Endothelial cell (in vitro differentiated cells): ENCODE measurements around the gene C22orf31. TPM values are rescaled to one million over a fixed set of nuclear protein-coding genes. Genes with fewer than 3 reads are reported as not detected.
"Not testable (repeated sequence)": the region's sequence is repeated elsewhere in the genome, so short reads cannot be mapped to it uniquely, and the experiment has no call there.

ENCODE experiments used
- DNase-seq: peaks from one replicate; pipeline ENCODE4 v3.0.0; 2021; ENCODE audit warnings: low spot score
- H3K27ac Mint-ChIP-seq: one replicate; pipeline ENCODE4 v1.8.0; 2021; ENCODE audit warnings: mixed read lengths, inconsistent platforms; ENCODE audit not compliant: unreplicated experiment
- H3K27me3 Mint-ChIP-seq: one replicate; pipeline ENCODE4 v1.8.0; 2021; ENCODE audit warnings: mild to moderate bottlenecking, moderate library complexity, mixed read lengths, inconsistent platforms; ENCODE audit not compliant: unreplicated experiment
- H3K36me3 Mint-ChIP-seq: one replicate; pipeline ENCODE4 v1.8.0; 2021; ENCODE audit warnings: mild to moderate bottlenecking, low read depth, mixed read lengths, inconsistent platforms; ENCODE audit not compliant: unreplicated experiment
- H3K4me1 Mint-ChIP-seq: one replicate; pipeline ENCODE4 v1.8.0; 2021; ENCODE audit warnings: mild to moderate bottlenecking, mixed read lengths, inconsistent platforms; ENCODE audit not compliant: unreplicated experiment
- H3K4me3 Mint-ChIP-seq: one replicate; pipeline ENCODE4 v1.8.0; 2021; ENCODE audit warnings: mild to moderate bottlenecking, mixed read lengths, inconsistent platforms; ENCODE audit not compliant: unreplicated experiment
- H3K9me3 Mint-ChIP-seq: one replicate; pipeline ENCODE4 v1.8.0; 2021; ENCODE audit warnings: mixed read lengths, inconsistent platforms; ENCODE audit not compliant: unreplicated experiment
- CTCF ChIP-seq: fragments of 200-600 bp; sonication (generic); IDR thresholded peaks from one replicate; pipeline ENCODE4 v1.5.0; 2021; ENCODE audit warnings: antibody characterized with exemption; ENCODE audit not compliant: unreplicated experiment
- total RNA-seq: library from RNA; stranded (reverse); fragmentation: NEBNext Ultra II Directional; extraction: Animal tissue kit (Norgen Biotek cat#: 25700); gene quantifications from one replicate; pipeline ENCODE4 v1.2.1, GENCODE V29; 2021; ENCODE audit not compliant: unreplicated experiment

The C22orf31 gene
- total RNA-seq, 1 donor from 2014 or later = not detected

DNA sequence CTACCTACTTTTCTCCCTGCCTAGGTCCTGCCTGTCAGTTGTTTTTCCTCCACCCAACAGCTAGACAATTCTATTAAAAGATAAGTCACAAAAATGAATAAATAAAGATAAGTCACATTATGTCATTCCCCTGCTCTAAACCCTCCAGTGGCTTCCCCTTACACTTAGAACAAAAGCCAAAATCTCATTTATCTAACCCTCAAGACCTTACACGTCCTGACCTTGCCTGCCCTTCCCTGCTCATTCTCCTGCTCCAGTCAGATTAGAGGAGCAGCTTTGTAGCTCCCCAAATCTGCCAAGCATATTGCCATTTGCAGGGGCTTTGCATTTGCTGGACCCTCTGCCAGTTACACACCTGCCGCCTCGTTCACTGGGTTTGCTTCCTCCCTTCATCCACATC is 27.9 kb upstream of the C22orf31 start:
- H3K27me3 Mint-ChIP-seq = no peaks in the 10 kb centered on the region
- H3K9me3 Mint-ChIP-seq = no peaks in the 10 kb centered on the region
- H3K27ac Mint-ChIP-seq = no peak overlapping the region
- H3K36me3 Mint-ChIP-seq = no peaks in the 10 kb centered on the region
- TF ChIP-seq CTCF = no peak
- no peak for DNase-seq
- H3K4me1 Mint-ChIP-seq = peaks cover 4% of the 10 kb centered on the region
- H3K4me3 Mint-ChIP-seq = no peak overlapping the region

DNA sequence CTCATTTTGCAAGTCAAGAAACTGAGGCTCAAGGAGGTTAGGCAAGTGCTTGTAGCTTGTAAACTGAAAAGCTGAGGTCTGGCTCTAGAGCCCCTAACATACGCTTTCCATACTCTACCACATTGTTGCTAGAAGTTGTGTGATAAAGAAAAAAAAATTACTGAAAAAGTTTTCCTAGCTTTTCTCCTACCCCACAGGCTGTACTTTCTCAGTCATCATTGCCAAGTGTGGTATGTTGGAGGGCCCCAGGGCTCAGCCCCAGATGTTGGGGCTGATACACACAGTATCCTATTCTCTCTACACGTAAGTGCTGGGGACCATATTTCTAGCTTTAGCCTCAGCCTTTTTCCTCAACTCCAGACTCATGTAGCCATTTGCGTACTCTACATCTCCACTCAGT is 27.2 kb upstream of the C22orf31 start:
- Mint-ChIP-seq H3K4me1 (peaks cover 4% of the 10 kb centered on the region), H3K9me3 (no peaks in the 10 kb centered on the region), H3K36me3 (no peaks in the 10 kb centered on the region), H3K27me3 (no peaks in the 10 kb centered on the region), H3K27ac (no peak overlapping the region), H3K4me3 (no peak overlapping the region)
- no peak for TF ChIP-seq CTCF
- no peak for DNase-seq

GRCh38 chr22:29087012-29087411 is 25.4 kb upstream of the C22orf31 start:
- no peaks in the 10 kb centered on the region for H3K36me3 Mint-ChIP-seq
- no peaks in the 10 kb centered on the region for H3K9me3 Mint-ChIP-seq
- no peak for DNase-seq
- no peaks in the 10 kb centered on the region for H3K27me3 Mint-ChIP-seq
- H3K27ac Mint-ChIP-seq = no peak overlapping the region
- TF ChIP-seq CTCF = no peak
- H3K4me3 Mint-ChIP-seq = no peak overlapping the region
- peaks cover 4% of the 10 kb centered on the region for H3K4me1 Mint-ChIP-seq

DNA sequence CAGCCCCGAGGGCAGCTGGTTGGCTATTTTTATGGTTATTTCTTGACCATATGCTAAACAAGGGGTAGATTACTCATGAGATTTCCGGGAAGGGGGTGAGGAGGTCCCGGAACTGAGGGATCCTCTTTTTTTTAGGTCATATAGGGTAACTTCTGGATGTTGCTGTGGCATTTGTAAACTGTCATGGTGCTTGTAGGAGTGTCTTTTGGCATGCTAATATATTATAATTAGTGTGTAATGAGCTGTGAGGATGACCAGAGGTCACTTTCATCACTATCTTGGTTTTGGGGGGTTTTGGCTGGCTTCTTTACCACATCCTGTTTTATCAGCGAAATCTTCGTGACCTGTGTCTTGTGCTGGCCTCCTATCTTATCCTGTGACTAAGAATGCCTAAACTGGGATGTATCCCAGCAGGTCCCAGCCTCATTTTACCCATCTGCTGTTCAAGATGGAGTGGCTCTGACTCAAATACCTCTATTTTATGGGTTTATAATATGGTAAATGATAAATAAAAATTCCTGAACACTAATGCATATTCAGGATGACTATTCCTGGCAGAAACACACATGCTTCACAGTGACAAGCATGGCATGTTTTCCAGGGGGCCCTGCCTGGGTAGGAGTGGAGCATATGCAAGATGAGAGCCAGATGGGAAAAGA is 22.4 kb upstream of the C22orf31 start:
- no peak for TF ChIP-seq CTCF
- no peak overlapping the region for H3K4me3 Mint-ChIP-seq
- H3K27ac Mint-ChIP-seq = no peak overlapping the region
- no peaks in the 10 kb centered on the region for H3K4me1 Mint-ChIP-seq
- no peaks in the 10 kb centered on the region for H3K36me3 Mint-ChIP-seq
- no peaks in the 10 kb centered on the region for H3K27me3 Mint-ChIP-seq
- no peaks in the 10 kb centered on the region for H3K9me3 Mint-ChIP-seq
- no peak for DNase-seq

GRCh38 chr22:29083576-29083932 is 21.9 kb upstream of the C22orf31 start:
- H3K9me3 Mint-ChIP-seq, H3K36me3 Mint-ChIP-seq, DNase-seq, H3K4me1 Mint-ChIP-seq, H3K27ac Mint-ChIP-seq, H3K4me3 Mint-ChIP-seq, H3K27me3 Mint-ChIP-seq: not testable (repeated sequence)
